PC-3 (cell line): ENCODE data around the gene ARHGAP8. TPM values are rescaled to one million over a fixed set of nuclear protein-coding genes. Genes with fewer than 3 reads are reported as not detected.

Experiments
- ATAC-seq: fragments of 200-7000 bp; cut with Tn5 transposase; 2 replicates; pipeline ENCODE4 v1.9.1; 2020; ENCODE audit warnings: mild to moderate bottlenecking, moderate library complexity
- BruUV-seq: library from RNA; stranded (reverse); fragments of 400-500 nt; replicated peaks from 2 replicates; lab custom pipeline; 2021; lab: Mats Ljungman, UMichigan
- CTCF ChIA-PET: fragments of 300-600 bp; sonication (Branson Sonifier 250); formaldehyde crosslinking; loops from one replicate; lab custom pipeline; 2022; ENCODE audit warnings: antibody characterized with exemption; lab: Charles Lee
- POLR2A ChIA-PET: fragments of 300-600 bp; sonication (Branson Sonifier 250); formaldehyde crosslinking; loops from one replicate; lab custom pipeline; 2022; ENCODE audit warnings: antibody characterized with exemption; ENCODE audit not compliant: unreplicated experiment; lab: Charles Lee
- DNase-seq: peaks from one replicate; pipeline ENCODE4 v3.0.0-alpha.2; 2015
- H2AFZ ChIP-seq: fragments of 300-600 bp; sonication (generic); 2 replicates; pipeline ENCODE4 v1.6.0; 2016; ENCODE audit warnings: antibody characterized with exemption, low read length
- H3F3A ChIP-seq: fragments of 300-600 bp; sonication (generic); one replicate; pipeline ENCODE4 v1.6.0; 2017; ENCODE audit warnings: antibody characterized with exemption, low read length, control low read depth, mild to moderate bottlenecking; ENCODE audit not compliant: unreplicated experiment
- H3K27ac ChIP-seq: fragments of 300-600 bp; sonication (generic); 2 replicates; pipeline ENCODE4 v1.5.1; 2016; ENCODE audit warnings: mild to moderate bottlenecking, low read length
- H3K27me3 ChIP-seq: fragments of 300-600 bp; sonication (generic); 2 replicates; pipeline ENCODE4 v1.6.1; 2016; ENCODE audit warnings: low read length, mixed read lengths
- H3K36me3 ChIP-seq: fragments of 300-600 bp; sonication (generic); 2 replicates; pipeline ENCODE4 v1.6.1; 2016; ENCODE audit warnings: low read depth, mixed run types, low read length, mixed read lengths
- H3K4me1 ChIP-seq: fragments of 300-600 bp; sonication (generic); 2 replicates; pipeline ENCODE4 v1.5.1; 2016; ENCODE audit warnings: low read length; ENCODE audit not compliant: insufficient read depth
- H3K4me2 ChIP-seq: fragments of 300-600 bp; sonication (generic); 2 replicates; pipeline ENCODE4 v1.6.0; 2016; ENCODE audit warnings: low read length
- H3K4me3 ChIP-seq: fragments of 300-600 bp; sonication (generic); 2 replicates; pipeline ENCODE4 v1.5.1; 2016; ENCODE audit warnings: mild to moderate bottlenecking, low read length, mixed read lengths
- H3K79me2 ChIP-seq: fragments of 300-600 bp; sonication (generic); 2 replicates; pipeline ENCODE4 v1.6.1; 2017; ENCODE audit warnings: low read length, mixed read lengths
- H3K9ac ChIP-seq: fragments of 300-600 bp; sonication (generic); 2 replicates; pipeline ENCODE4 v1.6.0; 2016; ENCODE audit warnings: mild to moderate bottlenecking, low read length
- H3K9me2 ChIP-seq: fragments of 300-600 bp; sonication (generic); replicated peaks from 2 replicates; pipeline ENCODE4 v1.6.1; 2016; ENCODE audit warnings: mixed run types, low read length, mixed read lengths
- H3K9me3 ChIP-seq: fragments of 300-600 bp; sonication (generic); 2 replicates; pipeline ENCODE4 v1.6.1; 2016; ENCODE audit warnings: low read length, mixed read lengths
- H4K20me1 ChIP-seq: fragments of 300-600 bp; sonication (generic); 2 replicates; pipeline ENCODE4 v1.6.1; 2016; ENCODE audit warnings: low read length, mixed read lengths
- CTCF ChIP-seq: fragments of 300-600 bp; sonication (generic); conservative IDR thresholded peaks from 2 replicates; pipeline ENCODE4 v1.5.1; 2017; ENCODE audit warnings: antibody characterized with exemption, low read depth, mild to moderate bottlenecking, low read length
- EZH2 ChIP-seq: fragments of 300-600 bp; sonication (generic); IDR thresholded peaks from one replicate; pipeline ENCODE4 v1.6.1; 2017; ENCODE audit warnings: antibody characterized with exemption, mild to moderate bottlenecking, low read length; ENCODE audit not compliant: unreplicated experiment
- EZH2phosphoT487 ChIP-seq: fragments of 300-600 bp; sonication (generic); IDR thresholded peaks from 2 replicates; pipeline ENCODE4 v1.6.1; 2018; ENCODE audit warnings: mild to moderate bottlenecking, antibody characterized with exemption, low read length, borderline replicate concordance
- intact Hi-C: fragments of 100-400 bp; cut with micrococcal nuclease; formaldehyde crosslinking; loops from 2 replicates; pipeline ENCODE4 v1.9.0; 2023
- total RNA-seq: library from RNA; depleted of rRNA; stranded (reverse); fragments of >200 nt; gene quantifications from 2 replicates; pipeline ENCODE4 v1.2.3, GENCODE V29; 2014

Gene ARHGAP8
- total RNA-seq, 1 experiment from 2014 or later, result 30.9 TPM

GRCh38 chr22:44819966-44820631 lies 67.7 kb downstream of the ARHGAP8 start:
- ATAC-seq, result no peak
- Histone ChIP-seq H2AFZ (no peak overlapping the region), H3K27ac (no peak overlapping the region), H3F3A (no peaks in the 10 kb centered on the region), H3K27me3 (no peaks in the 10 kb centered on the region), H3K4me3 (no peak overlapping the region), H3K79me2 (no peaks in the 10 kb centered on the region), H3K4me2 (no peak overlapping the region), H3K36me3 (no peaks in the 10 kb centered on the region), H3K9me2 (no peaks in the 10 kb centered on the region), H3K9ac (no peak overlapping the region), H4K20me1 (no peaks in the 10 kb centered on the region), H3K9me3 (no peaks in the 10 kb centered on the region), H3K4me1 (no peaks in the 10 kb centered on the region)
- intact Hi-C loops, result loop anchor here (2.0 to 5.0 kb wide), 2 partner anchors 262 to 277 kb away; no protein-coding TSS in a partner anchor
- CTCF ChIA-PET, result interaction anchor here (1.1 kb wide), 1 partner anchor 261 kb away, joined by 6 read pairs; no protein-coding TSS in a partner anchor
- BruUV-seq, result no TSS peak
- no peak for DNase-seq
- POLR2A ChIA-PET, result no interaction called here
- TF ChIP-seq EZH2, result no peak
- no peak for TF ChIP-seq EZH2phosphoT487
- no peak for TF ChIP-seq CTCF

GRCh38 chr22:44821741-44822475 lies 69.5 kb downstream of the ARHGAP8 start:
- Histone ChIP-seq H3K79me2 (no peaks in the 10 kb centered on the region), H3K9me2 (no peaks in the 10 kb centered on the region), H2AFZ (no peak overlapping the region), H4K20me1 (no peaks in the 10 kb centered on the region), H3K4me2 (no peak overlapping the region), H3K9ac (no peak overlapping the region), H3K27ac (no peak overlapping the region), H3K9me3 (no peaks in the 10 kb centered on the region), H3F3A (no peaks in the 10 kb centered on the region), H3K4me3 (no peak overlapping the region), H3K36me3 (no peaks in the 10 kb centered on the region), H3K4me1 (no peaks in the 10 kb centered on the region), H3K27me3 (no peaks in the 10 kb centered on the region)
- ChIA-PET CTCF (no interaction called here), POLR2A (no interaction called here)
- TF ChIP-seq EZH2 (no peak), EZH2phosphoT487 (no peak), CTCF (no peak)
- ATAC-seq, result no peak
- intact Hi-C loops, result loop anchor here (2.0 to 5.0 kb wide), 2 partner anchors 260 to 275 kb away; no protein-coding TSS in a partner anchor
- DNase-seq, result no peak
- BruUV-seq, result no TSS peak
